Measurements from ENCODE around the gene ZBTB45.
A peak's percentile ranks its signal among the peaks of the same experiment; 100 is the strongest.
"Not testable (repeated sequence)": the region's sequence is repeated elsewhere in the genome, so short reads cannot be mapped to it uniquely, and the experiment has no call there.

Gene ZBTB45

DNA sequence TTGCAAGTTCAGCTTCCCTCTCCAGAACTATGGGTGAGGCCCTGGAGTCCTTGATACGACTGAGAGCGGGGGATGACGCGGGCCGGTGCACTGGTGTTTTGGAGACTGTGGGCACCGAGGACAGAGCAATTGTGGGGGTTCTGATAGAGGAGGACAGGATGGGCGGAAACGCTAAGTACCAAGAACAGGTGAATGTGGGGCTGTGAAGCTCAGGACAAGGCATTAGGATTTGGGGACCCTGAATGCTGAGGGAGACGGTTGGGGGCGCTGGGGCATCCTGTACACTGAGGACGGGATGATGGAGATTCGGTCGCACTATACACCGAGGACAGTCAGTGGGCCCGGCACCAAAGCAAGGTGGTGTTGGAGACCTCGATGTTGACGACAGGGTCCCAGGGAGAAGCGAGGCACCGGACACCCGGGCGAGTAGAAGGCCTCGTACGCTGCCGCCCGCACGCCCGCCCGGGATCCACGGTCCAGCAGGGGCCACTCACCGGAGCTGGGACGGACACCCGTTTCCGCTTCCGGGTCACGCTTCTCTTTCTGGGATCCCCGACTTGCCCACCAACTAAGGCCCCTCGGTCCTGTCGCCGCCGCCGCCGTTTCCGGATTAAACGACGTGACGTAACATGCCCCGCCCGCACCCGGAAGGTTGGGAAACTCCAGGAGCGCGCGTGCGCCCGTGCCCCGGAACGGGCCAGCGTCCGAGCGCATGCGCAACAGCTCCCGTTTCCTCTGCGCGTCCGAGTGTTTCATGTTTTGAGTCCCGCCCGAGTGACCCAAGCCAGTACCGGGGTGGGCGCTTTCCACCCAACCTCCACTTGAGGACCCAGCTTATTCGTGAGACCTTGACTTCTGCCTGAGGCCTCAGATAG is 35.1 kb upstream of the ZBTB45 start, which contains the start of gene CHMP2A:
Gene CHMP2A (minus strand): TSS at position 612 of the 875 bp plus-strand sequence. CDS start 893 bp downstream, outside the sequence.
- peak; percentile 97 for DNase-seq

DNA sequence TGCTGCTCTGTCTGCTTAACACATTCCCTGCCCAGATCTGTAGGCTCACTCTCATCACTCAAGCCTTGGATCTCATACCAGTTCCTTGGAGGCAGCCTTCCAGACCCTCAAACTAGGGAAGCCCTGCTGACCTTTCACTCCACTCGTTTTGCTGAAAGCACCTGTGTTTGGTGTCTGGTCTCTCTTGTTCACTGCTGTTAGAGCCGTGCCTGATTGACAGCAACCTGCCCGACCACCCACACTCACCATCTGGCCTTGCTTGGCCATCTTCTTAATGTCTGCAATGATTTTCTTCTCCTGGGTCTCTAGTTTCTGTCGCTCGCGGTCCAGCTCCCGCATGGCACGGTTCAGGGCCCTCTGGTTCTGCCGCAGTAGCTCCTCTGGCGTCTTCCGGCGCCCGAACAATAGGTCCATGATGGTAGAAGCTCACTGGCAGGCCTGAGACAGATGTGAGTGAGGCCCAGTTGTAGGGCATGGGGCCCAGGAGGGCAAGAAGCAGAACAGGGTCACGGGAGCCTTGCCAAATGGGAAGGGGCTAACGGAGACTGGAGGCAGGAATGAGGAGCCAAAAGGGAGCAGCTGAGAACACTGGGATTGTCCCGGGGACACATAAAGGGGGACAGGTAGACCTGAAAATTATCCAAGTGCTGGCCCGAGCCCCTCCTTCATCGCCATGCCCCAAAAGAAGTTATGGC is 34.3 kb upstream of the ZBTB45 start:
- DNase-seq = no peak

DNA sequence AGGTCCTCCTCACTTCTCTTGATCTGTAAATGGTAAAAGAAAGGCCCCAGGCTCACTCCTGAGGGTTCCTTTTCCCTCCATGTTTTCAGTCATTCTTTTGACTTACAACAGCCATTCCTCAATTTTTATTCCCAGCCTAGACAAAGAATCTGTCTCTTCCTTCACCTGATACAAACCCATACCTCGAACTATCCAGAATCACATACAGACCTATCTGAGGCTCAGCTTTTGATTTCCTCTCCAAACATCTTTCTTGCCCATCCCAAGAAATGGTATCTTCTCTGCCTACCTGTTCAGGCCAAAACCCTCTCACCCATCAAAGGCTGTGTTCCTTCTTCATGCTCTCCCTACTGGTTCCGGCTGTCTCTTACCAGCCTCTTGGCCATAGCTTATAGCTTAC is 33.0 kb upstream of the ZBTB45 start:
- no peak for DNase-seq

DNA sequence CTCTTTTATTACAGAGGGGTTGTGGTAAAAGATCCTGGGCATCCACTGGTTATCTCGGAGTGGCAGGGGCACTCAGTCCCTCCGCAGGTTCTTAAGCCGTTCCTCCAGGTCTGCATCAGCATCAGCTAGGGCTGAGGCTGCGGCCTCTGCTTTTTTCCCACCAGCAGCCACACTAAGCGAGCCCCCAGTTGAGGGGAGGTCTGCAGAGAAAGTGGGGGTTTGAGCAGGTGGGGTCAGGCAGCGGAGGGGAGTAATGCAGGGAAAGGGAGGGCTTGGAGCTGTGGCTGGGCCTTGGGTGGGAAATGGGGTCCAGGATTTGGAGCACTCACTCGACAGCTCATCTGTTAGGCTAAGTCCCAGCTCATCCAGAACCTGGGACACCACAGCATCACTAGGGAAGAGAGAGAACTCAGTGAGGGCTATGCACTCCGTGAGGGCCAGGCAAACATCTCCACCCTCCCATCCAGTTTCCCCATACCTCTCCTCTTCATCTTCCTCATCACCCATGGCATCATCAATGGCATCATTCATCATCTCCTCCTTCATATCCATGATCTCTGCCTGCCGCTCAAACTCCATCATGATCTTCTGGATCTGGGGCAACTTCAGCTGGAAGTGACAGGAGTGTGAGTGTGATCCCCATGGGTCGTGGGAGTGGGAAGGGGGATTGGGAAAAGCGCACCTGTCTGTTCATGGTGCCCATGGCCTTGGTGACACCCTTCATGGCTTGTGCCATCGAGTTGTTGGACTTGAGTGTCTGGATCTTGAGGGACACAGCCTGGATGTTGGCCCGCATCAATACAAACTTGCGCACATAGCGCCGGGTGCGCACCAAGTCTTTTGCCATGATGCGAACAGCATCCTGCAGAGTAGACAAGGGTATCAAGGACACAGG is 32.2 kb upstream of the ZBTB45 start:
- no peak for DNase-seq

DNA sequence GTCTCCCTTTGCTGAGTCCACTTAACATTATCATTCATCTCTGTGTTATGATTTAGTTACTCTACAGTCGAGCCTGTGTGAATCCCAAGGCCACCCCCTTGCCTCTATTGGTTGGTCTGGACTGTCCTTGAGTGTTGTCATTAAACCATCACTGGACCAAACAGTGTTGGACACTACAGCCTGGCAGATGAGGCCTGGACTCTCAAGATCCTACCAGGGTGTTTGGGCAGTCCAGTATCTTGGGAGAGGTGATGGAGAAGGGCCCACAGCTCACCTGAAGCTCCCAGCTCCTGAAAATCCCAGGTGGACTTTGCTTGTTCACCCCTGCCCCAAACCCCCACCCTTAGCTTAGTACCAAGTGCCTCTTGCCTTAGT is 31.5 kb upstream of the ZBTB45 start:
- DNase-seq = no peak

DNA sequence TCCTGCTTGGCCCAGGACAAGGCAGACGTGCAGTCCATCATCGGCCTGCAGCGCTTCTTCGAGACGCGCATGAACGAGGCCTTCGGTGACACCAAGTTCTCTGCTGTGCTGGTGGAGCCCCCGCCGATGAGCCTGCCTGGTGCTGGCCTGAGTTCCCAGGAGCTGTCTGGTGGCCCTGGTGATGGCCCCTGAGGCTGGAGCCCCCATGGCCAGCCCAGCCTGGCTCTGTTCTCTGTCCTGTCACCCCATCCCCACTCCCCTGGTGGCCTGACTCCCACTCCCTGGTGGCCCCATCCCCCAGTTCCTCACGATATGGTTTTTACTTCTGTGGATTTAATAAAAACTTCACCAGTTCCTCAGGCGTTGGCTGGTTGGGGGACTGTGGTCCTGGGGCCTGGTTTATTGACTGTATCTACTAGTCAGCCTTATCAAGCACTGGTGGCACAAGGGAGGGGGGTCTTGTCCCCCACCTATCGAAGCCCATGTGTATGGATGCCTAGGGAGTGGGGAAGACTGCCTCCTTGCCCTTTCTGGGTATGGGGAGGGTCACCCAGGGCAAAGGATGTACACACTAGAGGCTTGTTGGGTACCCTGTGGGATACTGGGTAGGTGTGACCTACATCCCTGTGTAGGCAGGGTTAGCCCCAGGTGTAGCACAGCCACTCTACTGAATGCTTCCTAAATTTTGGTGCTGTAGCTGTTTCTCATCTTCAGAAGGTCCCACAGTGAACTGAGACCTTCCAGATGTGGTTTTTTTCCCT is 30.9 kb upstream of the ZBTB45 start:
- DNase-seq = no peak

DNA sequence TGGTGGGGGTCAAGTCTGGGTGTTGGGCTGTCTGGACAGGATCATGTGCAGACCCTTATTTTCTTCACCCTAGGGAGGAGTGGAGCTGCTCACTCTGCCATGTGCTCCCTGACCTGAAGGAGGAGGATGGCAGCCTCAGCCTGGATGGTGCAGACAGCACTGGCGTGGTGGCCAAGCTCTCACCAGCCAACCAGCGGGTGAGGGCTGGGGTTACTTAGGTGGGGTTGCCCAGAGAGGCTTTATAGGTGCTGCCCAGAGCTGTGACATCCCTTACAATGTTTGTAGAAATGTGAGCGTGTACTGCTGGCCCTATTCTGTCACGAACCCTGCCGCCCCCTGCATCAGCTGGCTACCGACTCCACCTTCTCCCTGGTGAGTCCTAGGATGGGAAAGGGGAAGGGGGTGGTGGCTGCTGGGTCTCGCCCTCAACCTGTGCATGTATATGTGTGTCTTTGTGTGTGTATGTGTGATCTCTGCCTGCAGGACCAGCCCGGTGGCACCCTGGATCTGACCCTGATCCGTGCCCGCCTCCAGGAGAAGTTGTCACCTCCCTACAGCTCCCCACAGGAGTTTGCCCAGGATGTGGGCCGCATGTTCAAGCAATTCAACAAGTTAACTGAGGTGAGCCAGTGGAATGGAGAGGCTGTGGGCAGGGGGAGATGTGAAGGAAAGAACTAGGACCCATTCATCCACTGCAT is 30.2 kb upstream of the ZBTB45 start:
- DNase-seq = no peak

DNA sequence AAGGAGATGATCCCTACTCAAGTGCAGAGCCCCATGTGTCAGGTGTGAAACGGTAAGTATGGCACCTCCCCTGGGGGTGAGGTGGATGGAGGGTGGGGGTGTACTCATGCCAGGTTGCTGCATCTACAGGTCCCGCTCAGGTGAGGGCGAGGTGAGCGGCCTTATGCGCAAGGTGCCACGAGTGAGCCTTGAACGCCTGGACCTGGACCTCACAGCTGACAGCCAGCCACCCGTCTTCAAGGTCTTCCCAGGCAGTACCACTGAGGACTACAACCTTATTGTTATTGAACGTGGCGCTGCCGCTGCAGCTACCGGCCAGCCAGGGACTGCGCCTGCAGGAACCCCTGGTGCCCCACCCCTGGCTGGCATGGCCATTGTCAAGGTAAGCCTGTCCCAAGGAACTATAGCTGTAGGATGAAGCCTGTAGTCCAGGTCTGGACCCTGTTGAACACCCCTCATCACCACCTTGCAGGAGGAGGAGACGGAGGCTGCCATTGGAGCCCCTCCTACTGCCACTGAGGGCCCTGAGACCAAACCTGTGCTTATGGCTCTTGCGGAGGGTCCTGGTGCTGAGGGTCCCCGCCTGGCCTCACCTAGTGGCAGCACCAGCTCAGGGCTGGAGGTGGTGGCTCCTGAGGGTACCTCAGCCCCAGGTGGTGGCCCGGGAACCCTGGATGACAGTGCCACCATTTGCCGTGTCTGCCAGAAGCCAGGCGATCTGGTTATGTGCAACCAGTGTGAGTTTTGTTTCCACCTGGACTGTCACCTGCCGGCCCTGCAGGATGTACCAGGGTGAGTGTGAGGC is 29.5 kb upstream of the ZBTB45 start:
- DNase-seq = no peak

DNA sequence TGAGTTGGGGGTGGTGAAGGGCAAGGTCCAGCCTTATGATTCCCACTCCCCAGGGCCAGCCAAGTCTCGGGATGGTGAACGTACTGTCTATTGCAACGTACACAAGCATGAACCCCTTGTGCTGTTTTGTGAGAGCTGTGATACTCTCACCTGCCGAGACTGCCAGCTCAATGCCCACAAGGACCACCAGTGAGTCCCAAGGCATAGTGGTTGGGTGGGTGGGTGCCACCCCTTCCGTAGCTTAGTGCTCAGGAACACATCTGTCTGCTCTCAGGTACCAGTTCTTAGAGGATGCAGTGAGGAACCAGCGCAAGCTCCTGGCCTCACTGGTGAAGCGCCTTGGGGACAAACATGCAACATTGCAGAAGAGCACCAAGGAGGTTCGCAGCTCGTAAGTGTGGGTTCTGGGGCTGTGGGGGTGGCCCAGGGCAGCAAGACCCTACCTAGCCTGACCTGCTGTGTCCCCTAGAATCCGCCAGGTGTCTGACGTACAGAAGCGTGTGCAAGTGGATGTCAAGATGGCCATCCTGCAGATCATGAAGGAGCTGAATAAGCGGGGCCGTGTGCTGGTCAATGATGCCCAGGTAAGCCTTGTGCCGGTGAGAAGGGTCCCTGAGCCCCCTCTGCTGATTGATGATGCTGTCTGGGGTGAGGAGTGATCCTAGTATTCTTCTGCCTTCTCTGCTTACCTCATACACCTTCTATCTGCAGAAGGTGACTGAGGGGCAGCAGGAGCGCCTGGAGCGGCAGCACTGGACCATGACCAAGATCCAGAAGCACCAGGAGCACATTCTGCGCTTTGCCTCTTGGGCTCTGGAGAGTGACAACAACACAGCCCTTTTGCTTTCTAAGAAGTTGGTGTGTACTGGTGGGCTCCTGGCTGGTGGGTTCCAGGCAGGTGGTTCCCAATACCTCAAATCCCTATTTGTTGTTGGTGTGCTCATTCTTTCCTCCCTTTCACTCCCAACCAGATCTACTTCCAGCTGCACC is 28.0 kb upstream of the ZBTB45 start:
- DNase-seq = no peak

DNA sequence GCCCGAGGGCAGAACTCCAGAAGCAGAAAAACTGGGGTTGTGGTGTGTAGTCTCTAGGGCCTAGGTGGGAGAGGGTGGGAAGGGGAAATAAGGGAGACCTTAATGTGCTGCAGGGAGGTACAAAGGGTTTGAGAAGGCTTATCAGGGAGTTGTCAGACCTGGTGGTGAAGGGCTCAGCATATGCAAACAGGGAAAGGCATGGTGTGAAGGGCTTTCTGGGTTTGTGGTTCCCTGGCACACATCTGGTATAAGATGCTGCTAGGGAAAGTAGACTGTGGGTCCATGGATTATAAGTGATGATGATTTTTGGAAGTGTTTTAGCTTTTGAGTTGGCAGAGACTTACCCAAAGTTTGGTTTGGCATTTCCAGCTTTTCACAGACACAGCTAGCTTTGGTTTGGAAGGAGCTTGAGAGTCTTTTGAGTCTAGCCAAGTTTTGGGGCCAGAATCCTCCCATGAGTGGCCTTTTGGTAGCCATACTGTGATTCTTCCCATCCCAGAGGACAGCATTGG is 26.5 kb upstream of the ZBTB45 start:
- DNase-seq = no peak

DNA sequence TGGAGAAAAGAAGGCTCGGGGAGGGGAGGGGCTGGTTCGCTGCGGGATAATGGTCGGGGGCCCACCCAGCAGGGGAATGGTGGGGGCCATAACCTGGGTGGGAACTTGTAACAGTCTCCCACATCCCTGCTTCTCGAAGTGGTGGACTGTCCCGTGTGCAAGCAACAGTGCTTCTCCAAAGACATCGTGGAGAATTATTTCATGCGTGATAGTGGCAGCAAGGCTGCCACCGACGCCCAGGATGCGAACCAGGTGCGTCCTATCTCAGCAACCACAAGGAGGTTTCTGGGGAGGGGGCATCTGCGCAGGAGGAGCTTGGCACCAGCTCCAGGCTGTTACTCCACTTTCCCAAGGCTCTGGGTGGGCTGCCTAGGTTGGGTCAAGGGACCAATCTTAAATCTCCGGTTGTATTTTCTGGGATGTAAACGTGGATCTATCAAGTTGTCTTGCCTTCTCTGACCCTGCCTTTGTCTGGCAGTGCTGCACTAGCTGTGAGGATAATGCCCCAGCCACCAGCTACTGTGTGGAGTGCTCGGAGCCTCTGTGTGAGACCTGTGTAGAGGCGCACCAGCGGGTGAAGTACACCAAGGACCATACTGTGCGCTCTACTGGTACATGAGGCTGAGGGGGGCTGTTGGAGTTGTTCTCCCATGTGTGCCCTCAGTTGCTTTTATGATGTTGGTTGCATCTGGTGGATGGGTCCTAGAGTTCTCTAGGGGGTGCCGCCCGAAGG is 25.8 kb upstream of the ZBTB45 start:
- no peak for DNase-seq

DNA sequence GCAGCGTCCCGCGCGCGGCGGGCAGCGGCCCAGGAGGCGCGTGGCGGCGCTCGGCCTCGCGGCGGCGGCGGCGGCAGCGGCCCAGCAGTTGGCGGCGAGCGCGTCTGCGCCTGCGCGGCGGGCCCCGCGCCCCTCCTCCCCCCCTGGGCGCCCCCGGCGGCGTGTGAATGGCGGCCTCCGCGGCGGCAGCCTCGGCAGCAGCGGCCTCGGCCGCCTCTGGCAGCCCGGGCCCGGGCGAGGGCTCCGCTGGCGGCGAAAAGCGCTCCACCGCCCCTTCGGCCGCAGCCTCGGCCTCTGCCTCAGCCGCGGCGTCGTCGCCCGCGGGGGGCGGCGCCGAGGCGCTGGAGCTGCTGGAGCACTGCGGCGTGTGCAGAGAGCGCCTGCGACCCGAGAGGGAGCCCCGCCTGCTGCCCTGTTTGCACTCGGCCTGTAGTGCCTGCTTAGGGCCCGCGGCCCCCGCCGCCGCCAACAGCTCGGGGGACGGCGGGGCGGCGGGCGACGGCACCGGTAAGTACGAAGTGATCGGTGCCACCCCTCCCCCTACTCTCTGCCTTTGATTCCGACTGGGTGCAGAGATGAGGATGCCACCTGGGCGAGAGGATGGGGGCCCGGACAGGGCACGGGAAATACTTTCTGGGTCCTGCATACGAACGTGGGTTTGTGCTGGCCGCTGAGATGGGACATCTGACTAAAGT is 25.1 kb upstream of the ZBTB45 start:
- DNase-seq = peak; percentile 79

DNA sequence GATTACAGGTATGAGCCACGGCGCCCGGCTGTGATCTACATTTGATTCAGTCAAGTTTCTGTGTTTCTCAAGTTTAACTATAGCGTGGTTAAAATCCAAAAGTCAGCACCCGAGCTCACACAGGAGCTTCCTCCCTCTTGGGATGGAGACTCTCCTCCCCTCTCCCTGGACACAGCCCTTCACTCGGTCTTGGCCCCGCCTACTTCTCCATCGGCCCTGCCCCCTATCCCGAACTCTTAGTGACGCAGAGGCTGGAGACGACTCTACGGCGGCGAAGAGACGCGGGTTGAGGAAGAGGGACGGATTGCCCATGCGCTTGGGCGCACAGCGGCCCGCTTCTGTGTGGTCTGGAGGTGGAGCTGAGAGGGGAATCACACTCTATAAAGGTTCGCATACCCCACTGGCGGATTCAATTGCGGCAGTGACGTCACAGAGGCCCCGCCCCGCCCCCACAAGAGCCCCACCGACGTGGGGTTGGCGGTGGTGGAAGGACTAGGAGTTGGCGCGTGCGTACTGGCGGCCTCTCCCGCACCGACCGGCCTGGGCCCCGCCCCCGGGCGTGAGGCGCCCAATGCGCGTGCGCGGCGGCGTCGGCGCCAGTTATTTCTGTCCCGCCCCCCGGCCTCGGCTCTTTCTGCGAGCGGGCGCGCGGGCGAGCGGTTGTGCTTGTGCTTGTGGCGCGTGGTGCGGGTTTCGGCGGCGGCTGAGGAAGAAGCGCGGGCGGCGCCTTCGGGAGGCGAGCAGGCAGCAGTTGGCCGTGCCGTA is 24.4 kb upstream of the ZBTB45 start, which contains the start of gene TRIM28:
Gene TRIM28 (plus strand): TSS at position 239 of the 765 bp plus-strand sequence. CDS start 694 bp downstream, outside the sequence.
- peak; percentile 100 for DNase-seq

DNA sequence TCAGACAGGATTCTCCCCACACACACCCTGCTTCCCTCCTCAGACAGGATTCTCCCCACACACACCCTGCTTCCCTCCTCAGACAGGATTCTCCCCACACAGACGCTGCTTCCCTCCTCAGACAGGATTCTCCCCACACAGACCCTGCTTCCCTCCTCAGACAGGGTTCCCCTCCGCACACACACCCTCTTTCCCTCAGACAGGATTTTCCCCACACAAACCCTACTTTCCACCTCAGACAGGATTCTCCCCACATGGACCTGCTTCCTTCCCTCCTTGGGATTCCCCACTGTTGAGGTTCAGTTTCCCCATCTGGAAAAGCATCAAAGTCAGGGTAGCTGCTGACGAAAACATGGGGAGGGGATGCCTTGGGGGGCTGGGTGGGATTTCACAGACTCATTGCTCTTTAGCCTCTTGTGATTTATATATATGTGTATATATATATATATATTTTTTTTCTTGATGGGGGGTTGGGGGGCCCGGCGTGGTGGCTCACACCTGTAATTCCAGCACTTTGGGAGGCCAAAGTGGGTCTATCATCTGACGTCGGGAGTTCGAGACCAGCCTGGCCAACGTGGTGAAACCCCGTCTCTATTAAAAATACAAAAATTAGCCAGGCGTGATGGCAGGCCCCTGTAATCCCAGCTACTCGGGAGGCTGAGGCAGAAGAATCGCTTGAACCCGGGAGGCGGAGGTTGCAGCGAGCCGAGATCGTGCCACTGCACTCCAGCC is 23.2 kb upstream of the ZBTB45 start:
- DNase-seq = not testable (repeated sequence)

DNA sequence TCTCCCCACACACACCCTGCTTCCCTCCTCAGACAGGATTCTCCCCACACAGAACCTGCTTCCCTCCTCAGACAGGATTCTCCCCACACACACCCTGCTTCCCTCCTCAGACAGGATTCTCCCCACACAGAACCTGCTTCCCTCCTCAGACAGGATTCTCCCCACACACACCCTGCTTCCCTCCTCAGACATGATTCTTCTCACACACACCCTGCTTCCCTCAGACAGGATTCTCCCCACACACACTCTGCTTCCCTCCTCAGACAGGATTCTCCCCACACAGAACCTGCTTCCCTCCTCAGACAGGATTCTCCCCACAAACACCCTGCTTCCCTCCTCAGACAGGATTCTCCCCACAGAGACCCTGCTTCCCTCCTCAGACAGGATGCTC is 19.6 kb upstream of the ZBTB45 start:
- DNase-seq = not testable (repeated sequence)

All from CD4-positive, alpha-beta T cell treated with Interleukin-6 for 4 hours (primary cell).